ENCODE measurements around the gene ZCCHC9. TPM values are rescaled to one million over a fixed set of nuclear protein-coding genes. Genes with fewer than 3 reads are reported as not detected.

The ZCCHC9 gene
- total RNA-seq, 2 experiments from 2014 or later = 37.0 to 37.1 TPM

DNA sequence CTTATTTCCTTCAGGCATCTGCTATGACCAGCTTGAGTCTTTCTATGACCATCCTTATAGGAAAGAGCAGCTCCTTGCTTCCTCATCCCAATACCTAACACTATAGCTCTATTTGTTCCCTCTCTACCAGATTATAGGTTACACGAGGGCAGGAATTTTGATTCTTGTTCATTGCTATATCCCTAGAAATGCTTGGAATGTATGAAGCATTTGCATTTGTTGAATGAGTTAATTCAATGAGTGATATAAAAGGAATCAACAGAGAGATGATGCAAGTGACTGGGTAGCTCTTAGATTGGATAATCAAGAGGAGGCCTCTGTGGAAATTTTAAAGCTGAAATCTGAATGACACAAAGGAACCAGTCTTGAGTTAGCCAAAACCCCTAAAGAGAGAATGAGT is 13.9 kb downstream of the ZCCHC9 start:
- intact Hi-C loops (cut with micrococcal nuclease) = no loop called here
- no peaks in the 10 kb centered on the region for H3K27me3 Mint-ChIP-seq
- ATAC-seq (no peak), DNase-seq (no peak)
- ChIA-PET CTCF (no interaction called here), POLR2A (interaction anchor here (3.0 kb wide), 1 partner anchor 13 kb away, joined by 11 read pairs; the partner anchor contains the start of gene ZCCHC9)
- no peak overlapping the region for H3K27ac Mint-ChIP-seq
- H3K9me3 Mint-ChIP-seq = no peaks in the 10 kb centered on the region
- TF ChIP-seq, protein P1, sequence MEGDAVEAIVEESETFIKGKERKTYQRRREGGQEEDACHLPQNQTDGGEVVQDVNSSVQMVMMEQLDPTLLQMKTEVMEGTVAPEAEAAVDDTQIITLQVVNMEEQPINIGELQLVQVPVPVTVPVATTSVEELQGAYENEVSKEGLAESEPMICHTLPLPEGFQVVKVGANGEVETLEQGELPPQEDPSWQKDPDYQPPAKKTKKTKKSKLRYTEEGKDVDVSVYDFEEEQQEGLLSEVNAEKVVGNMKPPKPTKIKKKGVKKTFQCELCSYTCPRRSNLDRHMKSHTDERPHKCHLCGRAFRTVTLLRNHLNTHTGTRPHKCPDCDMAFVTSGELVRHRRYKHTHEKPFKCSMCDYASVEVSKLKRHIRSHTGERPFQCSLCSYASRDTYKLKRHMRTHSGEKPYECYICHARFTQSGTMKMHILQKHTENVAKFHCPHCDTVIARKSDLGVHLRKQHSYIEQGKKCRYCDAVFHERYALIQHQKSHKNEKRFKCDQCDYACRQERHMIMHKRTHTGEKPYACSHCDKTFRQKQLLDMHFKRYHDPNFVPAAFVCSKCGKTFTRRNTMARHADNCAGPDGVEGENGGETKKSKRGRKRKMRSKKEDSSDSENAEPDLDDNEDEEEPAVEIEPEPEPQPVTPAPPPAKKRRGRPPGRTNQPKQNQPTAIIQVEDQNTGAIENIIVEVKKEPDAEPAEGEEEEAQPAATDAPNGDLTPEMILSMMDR (IDR thresholded peaks at IDR 0.05) = no peak
- peaks cover 14% of the 10 kb centered on the region for H3K36me3 Mint-ChIP-seq (ENCODE audit: low read depth)
- H3K4me1 Mint-ChIP-seq (ENCODE audit: low read depth) = no peaks in the 10 kb centered on the region
- no peak overlapping the region for H3K4me3 Mint-ChIP-seq

DNA sequence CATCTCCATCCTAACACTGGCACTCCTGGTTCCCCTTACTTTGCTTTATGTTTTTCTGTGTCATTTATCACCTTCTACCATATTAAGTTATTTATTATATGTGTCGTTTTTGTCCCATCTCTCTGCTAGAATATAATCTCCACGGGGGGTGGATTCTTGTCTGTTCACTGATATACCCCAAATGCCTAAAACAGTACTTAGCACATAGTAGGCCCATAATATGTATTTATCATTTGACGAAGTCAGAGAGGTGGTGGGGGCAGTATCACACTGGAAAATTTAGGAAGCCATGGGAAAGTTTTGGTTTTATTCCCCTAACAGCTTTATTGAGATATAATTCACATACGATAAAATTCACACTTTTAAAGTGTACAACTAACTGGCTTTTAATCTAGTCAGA is 14.4 kb downstream of the ZCCHC9 start:
- Mint-ChIP-seq H3K4me1 (ENCODE audit: low read depth) (no peaks in the 10 kb centered on the region), H3K36me3 (ENCODE audit: low read depth) (peaks cover 11% of the 10 kb centered on the region), H3K4me3 (no peak overlapping the region), H3K27ac (no peak overlapping the region), H3K27me3 (no peaks in the 10 kb centered on the region), H3K9me3 (no peaks in the 10 kb centered on the region)
- ChIA-PET CTCF (no interaction called here), POLR2A (interaction anchor here (3.0 kb wide), 1 partner anchor 14 kb away, joined by 11 read pairs; the partner anchor contains the start of gene ZCCHC9)
- intact Hi-C loops (cut with micrococcal nuclease) = no loop called here
- DNase-seq (no peak), ATAC-seq (no peak)
- TF ChIP-seq, protein P1 (IDR thresholded peaks at IDR 0.05) = no peak

DNA sequence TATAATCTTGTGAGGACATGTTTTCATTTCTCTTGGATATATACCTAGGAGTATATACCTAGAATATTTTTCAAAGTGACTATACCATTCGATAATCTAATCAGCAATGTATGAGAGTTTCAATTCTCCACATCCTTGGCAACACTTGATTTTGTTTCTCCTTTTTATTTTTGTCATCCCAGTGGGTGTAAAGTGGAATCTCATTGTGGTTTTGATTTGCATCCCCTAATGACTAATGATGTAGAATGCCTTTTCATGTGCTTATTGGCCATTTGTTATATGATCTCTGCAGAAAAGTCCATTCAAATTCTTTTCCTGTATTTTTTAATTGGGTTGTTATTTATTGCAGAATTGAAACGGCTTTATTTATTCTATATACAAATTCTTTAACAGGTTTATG is 15.2 kb downstream of the ZCCHC9 start:
- Mint-ChIP-seq H3K27ac (no peak overlapping the region), H3K36me3 (ENCODE audit: low read depth) (peaks cover 8% of the 10 kb centered on the region), H3K4me1 (ENCODE audit: low read depth) (no peaks in the 10 kb centered on the region), H3K4me3 (no peak overlapping the region), H3K27me3 (no peaks in the 10 kb centered on the region), H3K9me3 (no peaks in the 10 kb centered on the region)
- ATAC-seq (no peak), DNase-seq (no peak)
- intact Hi-C loops (cut with micrococcal nuclease) = no loop called here
- TF ChIP-seq, protein P1 (IDR thresholded peaks at IDR 0.05) = no peak
- POLR2A ChIA-PET = no interaction called here
- CTCF ChIA-PET = no interaction called here

DNA sequence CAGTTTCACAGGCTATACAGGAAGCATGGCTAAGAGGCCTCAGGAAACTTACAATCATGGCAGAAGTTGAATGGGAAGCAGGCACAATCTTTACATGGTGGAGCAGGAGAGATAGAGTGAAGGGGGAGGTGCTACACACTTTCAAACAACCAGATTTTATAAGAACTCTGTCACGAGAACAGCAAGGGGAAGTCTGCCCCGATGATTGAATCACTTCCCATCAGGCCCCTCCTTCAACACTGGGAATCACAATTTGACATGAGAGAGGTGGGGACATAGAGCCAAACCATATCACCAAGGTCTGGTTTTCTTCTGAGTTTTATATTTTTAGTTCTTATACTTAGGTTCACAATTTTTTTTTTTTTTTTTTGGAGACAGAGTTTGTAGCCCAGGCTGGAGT is 16.1 kb downstream of the ZCCHC9 start:
- no peaks in the 10 kb centered on the region for H3K4me1 Mint-ChIP-seq (ENCODE audit: low read depth)
- CTCF ChIA-PET = no interaction called here
- no peak overlapping the region for H3K4me3 Mint-ChIP-seq
- ATAC-seq (no peak), DNase-seq (no peak)
- H3K9me3 Mint-ChIP-seq = no peaks in the 10 kb centered on the region
- TF ChIP-seq, protein P1 (IDR thresholded peaks at IDR 0.05) = no peak
- H3K36me3 Mint-ChIP-seq (ENCODE audit: low read depth) = peaks cover 3% of the 10 kb centered on the region
- H3K27ac Mint-ChIP-seq = no peak overlapping the region
- no peaks in the 10 kb centered on the region for H3K27me3 Mint-ChIP-seq
- intact Hi-C loops (cut with micrococcal nuclease) = no loop called here
- POLR2A ChIA-PET = no interaction called here

DNA sequence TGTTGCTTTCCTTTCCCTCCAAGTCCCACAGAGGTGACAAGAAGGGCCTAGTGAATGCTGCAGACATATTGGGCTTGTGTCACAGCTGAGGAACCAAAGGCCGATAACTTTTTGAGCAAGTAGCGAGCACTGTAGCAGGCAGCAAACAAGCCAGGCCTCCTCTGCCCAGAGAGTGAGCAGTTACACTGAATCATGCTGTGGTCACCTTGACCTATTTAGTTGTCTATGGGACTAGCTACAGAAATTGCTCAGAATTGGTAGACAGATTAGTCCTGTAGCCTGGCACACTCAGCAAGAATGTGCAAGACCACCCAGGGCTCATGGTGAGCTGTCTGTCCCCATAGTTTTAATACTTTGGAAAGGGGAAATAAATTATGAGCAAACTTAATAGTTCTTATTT is 25.2 kb downstream of the ZCCHC9 start:
- CTCF ChIA-PET = no interaction called here

More for the DNA sequence above, 25.2 kb downstream of the ZCCHC9 start:
- ATAC-seq (no peak), DNase-seq (no peak)
- no peak overlapping the region for H3K4me3 Mint-ChIP-seq
- H3K27ac Mint-ChIP-seq = no peak overlapping the region
- H3K27me3 Mint-ChIP-seq = no peaks in the 10 kb centered on the region
- POLR2A ChIA-PET = no interaction called here
- TF ChIP-seq, protein P1 (IDR thresholded peaks at IDR 0.05) = no peak
- intact Hi-C loops (cut with micrococcal nuclease) = no loop called here
- H3K36me3 Mint-ChIP-seq (ENCODE audit: low read depth) = no peaks in the 10 kb centered on the region
- H3K4me1 Mint-ChIP-seq (ENCODE audit: low read depth) = no peaks in the 10 kb centered on the region
- no peaks in the 10 kb centered on the region for H3K9me3 Mint-ChIP-seq

Measured in activated CD8-positive, alpha-beta T cell treated with anti-CD3 and anti-CD28 coated beads for 36 hours (primary cell).